GM10847 (cell line): ENCODE measurements around the gene GPATCH4.

Experiments
- POLR2A ChIP-seq: IDR thresholded peaks from 2 replicates; pipeline ENCODE4 v1.6.1; 2011; ENCODE audit not compliant: insufficient read length; ENCODE audit errors: extremely low read depth

GPATCH4 gene

GRCh38 chr1:156591432-156592157, 9.7 kb downstream of the GPATCH4 start, which contains the start of gene NAXE:
Gene NAXE, plus strand, starts transcription at chr1:156591776. Its CDS starts 29 bp downstream, at chr1:156591805.
- peak; percentile 89 for TF ChIP-seq POLR2A

GRCh38 chr1:156591181-156591431, 10.2 kb downstream of the GPATCH4 start:
- TF ChIP-seq POLR2A: no peak

- no peak for TF ChIP-seq POLR2A
These were observed 10.7 kb downstream of the GPATCH4 start for GRCh38 chr1:156590326-156591180.

- no peak for TF ChIP-seq POLR2A
These were observed 11.7 kb downstream of the GPATCH4 start for GRCh38 chr1:156589546-156589945.

- no peak for TF ChIP-seq POLR2A
These were observed 14.3 kb downstream of the GPATCH4 start for GRCh38 chr1:156586892-156587477.

GRCh38 chr1:156586323-156586722, 15.0 kb downstream of the GPATCH4 start:
- no peak for TF ChIP-seq POLR2A

GRCh38 chr1:156584813-156585212, 16.5 kb downstream of the GPATCH4 start:
- TF ChIP-seq POLR2A: no peak

- TF ChIP-seq POLR2A: no peak
These were observed 17.3 kb downstream of the GPATCH4 start for GRCh38 chr1:156583821-156584622.

GRCh38 chr1:156582388-156583017, 18.8 kb downstream of the GPATCH4 start:
- no peak for TF ChIP-seq POLR2A

GRCh38 chr1:156581661-156582387, 19.5 kb downstream of the GPATCH4 start:
- TF ChIP-seq POLR2A: no peak

GRCh38 chr1:156579472-156579871, 21.8 kb downstream of the GPATCH4 start, which contains the start of gene TTC24:
Gene TTC24, plus strand, starts transcription at chr1:156579723. Its CDS starts 1,642 bp downstream, at chr1:156581365.
- TF ChIP-seq POLR2A: no peak

GRCh38 chr1:156578055-156578454, 23.2 kb downstream of the GPATCH4 start:
- TF ChIP-seq POLR2A: no peak

- no peak for TF ChIP-seq POLR2A
These were observed 23.7 kb downstream of the GPATCH4 start for GRCh38 chr1:156577550-156577949.

GRCh38 chr1:156574039-156574633, 27.1 kb downstream of the GPATCH4 start:
- TF ChIP-seq POLR2A: no peak
